ENCODE data around the gene GRAMD4. TPM values are rescaled to one million over a fixed set of nuclear protein-coding genes. Genes with fewer than 3 reads are reported as not detected.

The GRAMD4 gene
- total and polyA plus RNA-seq, 10 of the 15 experiments (the other 5 are each of a cell fraction or from before 2014, with no cell fraction given) = 0.21 to 45.5 (median 10.6) TPM

DNA sequence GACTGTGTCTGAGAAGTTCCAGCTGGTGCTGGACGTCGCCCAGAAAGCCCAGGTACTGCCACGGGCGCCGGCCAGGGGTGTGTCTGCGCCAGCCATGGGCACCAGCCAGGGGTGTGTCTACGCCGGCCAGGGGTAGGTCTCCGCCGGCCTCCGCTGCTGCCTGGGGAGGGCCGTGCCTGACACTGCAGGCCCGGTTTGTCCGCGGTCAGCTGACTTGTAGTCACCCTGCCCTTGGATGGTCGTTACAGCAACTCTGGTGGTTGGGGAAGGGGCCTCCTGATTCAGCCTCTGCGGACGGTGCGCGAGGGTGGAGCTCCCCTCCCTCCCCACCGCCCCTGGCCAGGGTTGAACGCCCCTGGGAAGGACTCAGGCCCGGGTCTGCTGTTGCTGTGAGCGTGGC is 47.9 kb downstream of the GRAMD4 start (continued):
- TF ChIP-seq, protein P1, sequence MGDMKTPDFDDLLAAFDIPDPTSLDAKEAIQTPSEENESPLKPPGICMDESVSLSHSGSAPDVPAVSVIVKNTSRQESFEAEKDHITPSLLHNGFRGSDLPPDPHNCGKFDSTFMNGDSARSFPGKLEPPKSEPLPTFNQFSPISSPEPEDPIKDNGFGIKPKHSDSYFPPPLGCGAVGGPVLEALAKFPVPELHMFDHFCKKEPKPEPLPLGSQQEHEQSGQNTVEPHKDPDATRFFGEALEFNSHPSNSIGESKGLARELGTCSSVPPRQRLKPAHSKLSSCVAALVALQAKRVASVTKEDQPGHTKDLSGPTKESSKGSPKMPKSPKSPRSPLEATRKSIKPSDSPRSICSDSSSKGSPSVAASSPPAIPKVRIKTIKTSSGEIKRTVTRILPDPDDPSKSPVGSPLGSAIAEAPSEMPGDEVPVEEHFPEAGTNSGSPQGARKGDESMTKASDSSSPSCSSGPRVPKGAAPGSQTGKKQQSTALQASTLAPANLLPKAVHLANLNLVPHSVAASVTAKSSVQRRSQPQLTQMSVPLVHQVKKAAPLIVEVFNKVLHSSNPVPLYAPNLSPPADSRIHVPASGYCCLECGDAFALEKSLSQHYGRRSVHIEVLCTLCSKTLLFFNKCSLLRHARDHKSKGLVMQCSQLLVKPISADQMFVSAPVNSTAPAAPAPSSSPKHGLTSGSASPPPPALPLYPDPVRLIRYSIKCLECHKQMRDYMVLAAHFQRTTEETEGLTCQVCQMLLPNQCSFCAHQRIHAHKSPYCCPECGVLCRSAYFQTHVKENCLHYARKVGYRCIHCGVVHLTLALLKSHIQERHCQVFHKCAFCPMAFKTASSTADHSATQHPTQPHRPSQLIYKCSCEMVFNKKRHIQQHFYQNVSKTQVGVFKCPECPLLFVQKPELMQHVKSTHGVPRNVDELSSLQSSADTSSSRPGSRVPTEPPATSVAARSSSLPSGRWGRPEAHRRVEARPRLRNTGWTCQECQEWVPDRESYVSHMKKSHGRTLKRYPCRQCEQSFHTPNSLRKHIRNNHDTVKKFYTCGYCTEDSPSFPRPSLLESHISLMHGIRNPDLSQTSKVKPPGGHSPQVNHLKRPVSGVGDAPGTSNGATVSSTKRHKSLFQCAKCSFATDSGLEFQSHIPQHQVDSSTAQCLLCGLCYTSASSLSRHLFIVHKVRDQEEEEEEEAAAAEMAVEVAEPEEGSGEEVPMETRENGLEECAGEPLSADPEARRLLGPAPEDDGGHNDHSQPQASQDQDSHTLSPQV (IDR thresholded peaks at IDR 0.05) = no peak
- TF ChIP-seq JUND (IDR thresholded peaks at IDR 0.05; ENCODE audit: low read depth, low read length) (no peak), SREBF2 (IDR thresholded peaks at IDR 0.05; ENCODE audit: low read length) (no peak), MTA3 (IDR thresholded peaks at IDR 0.05; ENCODE audit: borderline replicate concordance, low read length) (no peak), WRNIP1 (IDR thresholded peaks at IDR 0.05; ENCODE audit: borderline replicate concordance, low read depth, low read length) (no peak), NR2C2 (IDR thresholded peaks at IDR 0.05; ENCODE audit: borderline replicate concordance, control insufficient read depth, insufficient read length, low read depth) (no peak), ATF3 (IDR thresholded peaks at IDR 0.05; ENCODE audit: borderline replicate concordance, extremely low read depth, low read depth, low read length) (no peak), FOXK2 (IDR thresholded peaks at IDR 0.05) (no peak), SMC3 (IDR thresholded peaks at IDR 0.05; ENCODE audit: borderline replicate concordance, low read length) (no peak)
- TF ChIP-seq, protein P2, sequence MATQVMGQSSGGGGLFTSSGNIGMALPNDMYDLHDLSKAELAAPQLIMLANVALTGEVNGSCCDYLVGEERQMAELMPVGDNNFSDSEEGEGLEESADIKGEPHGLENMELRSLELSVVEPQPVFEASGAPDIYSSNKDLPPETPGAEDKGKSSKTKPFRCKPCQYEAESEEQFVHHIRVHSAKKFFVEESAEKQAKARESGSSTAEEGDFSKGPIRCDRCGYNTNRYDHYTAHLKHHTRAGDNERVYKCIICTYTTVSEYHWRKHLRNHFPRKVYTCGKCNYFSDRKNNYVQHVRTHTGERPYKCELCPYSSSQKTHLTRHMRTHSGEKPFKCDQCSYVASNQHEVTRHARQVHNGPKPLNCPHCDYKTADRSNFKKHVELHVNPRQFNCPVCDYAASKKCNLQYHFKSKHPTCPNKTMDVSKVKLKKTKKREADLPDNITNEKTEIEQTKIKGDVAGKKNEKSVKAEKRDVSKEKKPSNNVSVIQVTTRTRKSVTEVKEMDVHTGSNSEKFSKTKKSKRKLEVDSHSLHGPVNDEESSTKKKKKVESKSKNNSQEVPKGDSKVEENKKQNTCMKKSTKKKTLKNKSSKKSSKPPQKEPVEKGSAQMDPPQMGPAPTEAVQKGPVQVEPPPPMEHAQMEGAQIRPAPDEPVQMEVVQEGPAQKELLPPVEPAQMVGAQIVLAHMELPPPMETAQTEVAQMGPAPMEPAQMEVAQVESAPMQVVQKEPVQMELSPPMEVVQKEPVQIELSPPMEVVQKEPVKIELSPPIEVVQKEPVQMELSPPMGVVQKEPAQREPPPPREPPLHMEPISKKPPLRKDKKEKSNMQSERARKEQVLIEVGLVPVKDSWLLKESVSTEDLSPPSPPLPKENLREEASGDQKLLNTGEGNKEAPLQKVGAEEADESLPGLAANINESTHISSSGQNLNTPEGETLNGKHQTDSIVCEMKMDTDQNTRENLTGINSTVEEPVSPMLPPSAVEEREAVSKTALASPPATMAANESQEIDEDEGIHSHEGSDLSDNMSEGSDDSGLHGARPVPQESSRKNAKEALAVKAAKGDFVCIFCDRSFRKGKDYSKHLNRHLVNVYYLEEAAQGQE (IDR thresholded peaks at IDR 0.05; ENCODE audit: low read depth, low read length) = no peak
- TF ChIP-seq, protein P3, sequence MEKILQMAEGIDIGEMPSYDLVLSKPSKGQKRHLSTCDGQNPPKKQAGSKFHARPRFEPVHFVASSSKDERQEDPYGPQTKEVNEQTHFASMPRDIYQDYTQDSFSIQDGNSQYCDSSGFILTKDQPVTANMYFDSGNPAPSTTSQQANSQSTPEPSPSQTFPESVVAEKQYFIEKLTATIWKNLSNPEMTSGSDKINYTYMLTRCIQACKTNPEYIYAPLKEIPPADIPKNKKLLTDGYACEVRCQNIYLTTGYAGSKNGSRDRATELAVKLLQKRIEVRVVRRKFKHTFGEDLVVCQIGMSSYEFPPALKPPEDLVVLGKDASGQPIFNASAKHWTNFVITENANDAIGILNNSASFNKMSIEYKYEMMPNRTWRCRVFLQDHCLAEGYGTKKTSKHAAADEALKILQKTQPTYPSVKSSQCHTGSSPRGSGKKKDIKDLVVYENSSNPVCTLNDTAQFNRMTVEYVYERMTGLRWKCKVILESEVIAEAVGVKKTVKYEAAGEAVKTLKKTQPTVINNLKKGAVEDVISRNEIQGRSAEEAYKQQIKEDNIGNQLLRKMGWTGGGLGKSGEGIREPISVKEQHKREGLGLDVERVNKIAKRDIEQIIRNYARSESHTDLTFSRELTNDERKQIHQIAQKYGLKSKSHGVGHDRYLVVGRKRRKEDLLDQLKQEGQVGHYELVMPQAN (conservative IDR thresholded peaks at IDR 0.05) = no peak
- TF ChIP-seq, protein P4, sequence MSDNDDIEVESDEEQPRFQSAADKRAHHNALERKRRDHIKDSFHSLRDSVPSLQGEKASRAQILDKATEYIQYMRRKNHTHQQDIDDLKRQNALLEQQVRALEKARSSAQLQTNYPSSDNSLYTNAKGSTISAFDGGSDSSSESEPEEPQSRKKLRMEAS (IDR thresholded peaks at IDR 0.05; ENCODE audit: low read depth, low read length) = no peak
